IPS DF 4.7 (cell line): ENCODE data around the gene STX3.
"Not testable (repeated sequence)": the region's sequence is repeated elsewhere in the genome, so short reads cannot be mapped to it uniquely, and the experiment has no call there.

ENCODE experiments used
- DNase-seq: peaks from one replicate; pipeline ENCODE4 v3.0.0-alpha.2; 2013; ENCODE audit warnings: low spot score; ENCODE audit errors: extremely low read depth

The STX3 gene

DNA sequence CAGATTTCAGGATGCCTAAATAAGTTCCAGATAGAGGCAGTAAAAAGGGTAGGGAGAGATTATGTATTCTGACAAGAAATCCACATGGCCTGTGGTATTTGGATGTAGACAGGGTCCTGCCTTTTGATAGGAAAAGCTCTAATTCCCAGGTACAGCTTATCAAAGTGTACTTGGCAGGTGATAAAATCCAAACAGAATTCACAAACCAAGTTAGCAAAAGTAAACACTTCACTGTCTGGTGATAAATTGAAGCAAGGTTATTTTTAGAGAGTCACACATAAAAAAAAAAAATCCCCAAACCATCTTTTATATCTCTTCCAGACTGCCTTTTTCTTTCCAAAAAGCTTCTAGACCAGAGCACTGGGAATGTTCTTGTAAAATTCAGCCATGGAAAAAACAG lies 84.4 kb downstream of the STX3 start:
- DNase-seq: no peak

GRCh38 chr11:59841514-59841913 lies 86.3 kb downstream of the STX3 start:
- DNase-seq: no peak

DNA sequence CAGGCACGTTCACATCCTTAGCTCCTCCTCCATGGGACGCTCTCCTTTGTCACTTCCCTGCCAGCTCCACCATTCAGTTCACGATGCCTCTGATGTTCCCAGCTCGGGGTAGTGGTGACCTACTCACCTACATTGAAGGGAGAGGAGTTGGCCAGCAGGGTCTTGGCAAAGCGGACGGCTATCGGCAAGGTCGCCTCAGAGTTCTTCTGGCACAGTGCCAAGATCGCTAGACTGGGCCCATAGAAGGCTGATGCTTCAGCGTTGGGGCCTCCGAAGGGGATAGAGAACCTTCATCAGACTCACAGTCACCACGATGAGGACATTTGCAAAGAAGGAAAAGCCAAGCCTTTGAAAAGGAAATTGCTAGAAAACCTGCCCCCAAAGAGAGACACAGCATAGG lies 87.1 kb downstream of the STX3 start:
- no peak for DNase-seq

- no peak for DNase-seq
Observed at GRCh38 chr11:59845399-59845798, 90.2 kb downstream of the STX3 start, which contains the start of gene CBLIF. Gene CBLIF (minus strand): TSS chr11:59845499. CDS start chr11:59845453, 46 bp downstream.

DNA sequence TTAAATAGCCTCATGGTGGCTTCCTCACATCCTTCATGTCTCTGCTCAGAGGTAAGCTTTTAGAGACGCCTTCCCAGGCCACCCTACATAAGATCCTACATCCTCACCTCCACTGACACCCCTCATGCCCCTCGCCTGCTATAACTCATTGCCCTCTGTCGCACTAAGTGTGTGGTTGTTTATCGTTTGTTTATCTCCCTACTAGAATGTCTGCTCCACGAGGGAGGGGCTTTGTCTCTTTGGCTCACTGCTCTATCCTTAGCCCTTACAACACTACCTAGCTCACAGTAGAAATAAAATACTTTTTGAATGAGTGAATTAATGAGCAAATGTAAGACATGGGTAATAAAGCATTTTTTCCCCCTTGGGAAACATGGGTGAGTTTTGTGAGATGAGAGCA lies 91.4 kb downstream of the STX3 start:
- no peak for DNase-seq

- no peak for DNase-seq
Observed at GRCh38 chr11:59847626-59848025, 92.5 kb downstream of the STX3 start.

DNA sequence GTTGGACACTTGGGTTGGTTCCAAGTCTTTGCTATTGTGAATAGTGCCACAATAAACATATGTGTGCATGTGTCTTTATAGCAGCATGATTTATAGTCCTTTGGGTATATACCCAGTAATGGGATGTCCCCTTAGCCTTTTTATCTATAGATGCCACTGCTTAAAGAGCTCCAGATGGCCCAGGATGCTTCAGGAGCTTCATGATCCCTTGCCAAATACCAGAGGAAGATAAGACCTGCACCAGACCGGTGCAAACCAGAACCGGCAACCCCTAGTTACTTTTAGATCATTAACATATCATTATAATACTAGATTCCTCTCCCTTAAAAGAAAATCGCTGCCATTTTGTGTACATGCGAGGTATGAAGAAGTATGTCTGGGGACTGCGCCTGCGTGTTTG lies 93.3 kb downstream of the STX3 start:
- not testable (repeated sequence) for DNase-seq

GRCh38 chr11:59849129-59849528 lies 94.0 kb downstream of the STX3 start:
- DNase-seq: no peak

GRCh38 chr11:59849551-59849950 lies 94.4 kb downstream of the STX3 start:
- DNase-seq: not testable (repeated sequence)

GRCh38 chr11:59851416-59851815 lies 96.2 kb downstream of the STX3 start:
- not testable (repeated sequence) for DNase-seq

- no peak for DNase-seq
Observed at GRCh38 chr11:59854871-59855270, 99.7 kb downstream of the STX3 start.
